ENCODE measurements around the gene DIAPH3.

DNA sequence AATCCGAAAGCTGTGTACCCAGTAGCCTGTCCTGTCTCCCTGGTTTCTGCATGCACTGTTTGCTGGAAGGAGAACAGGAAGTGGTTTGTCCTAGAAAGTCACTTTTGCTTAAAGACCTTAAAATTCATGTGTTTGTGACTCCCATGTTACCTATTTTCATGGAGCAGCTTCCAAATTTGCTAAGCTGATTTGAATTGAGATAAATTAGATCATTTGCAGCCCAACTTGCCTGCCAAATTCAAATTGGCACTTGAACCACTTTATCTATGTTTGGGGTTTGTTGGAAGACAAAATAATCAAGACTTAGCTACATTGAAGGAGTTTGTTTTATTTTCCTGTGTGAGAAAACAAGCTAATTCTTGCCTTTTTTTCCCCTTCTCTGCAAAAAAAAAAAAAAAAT is 532.5 kb downstream of the DIAPH3 start:
- TF ChIP-seq, protein P1, sequence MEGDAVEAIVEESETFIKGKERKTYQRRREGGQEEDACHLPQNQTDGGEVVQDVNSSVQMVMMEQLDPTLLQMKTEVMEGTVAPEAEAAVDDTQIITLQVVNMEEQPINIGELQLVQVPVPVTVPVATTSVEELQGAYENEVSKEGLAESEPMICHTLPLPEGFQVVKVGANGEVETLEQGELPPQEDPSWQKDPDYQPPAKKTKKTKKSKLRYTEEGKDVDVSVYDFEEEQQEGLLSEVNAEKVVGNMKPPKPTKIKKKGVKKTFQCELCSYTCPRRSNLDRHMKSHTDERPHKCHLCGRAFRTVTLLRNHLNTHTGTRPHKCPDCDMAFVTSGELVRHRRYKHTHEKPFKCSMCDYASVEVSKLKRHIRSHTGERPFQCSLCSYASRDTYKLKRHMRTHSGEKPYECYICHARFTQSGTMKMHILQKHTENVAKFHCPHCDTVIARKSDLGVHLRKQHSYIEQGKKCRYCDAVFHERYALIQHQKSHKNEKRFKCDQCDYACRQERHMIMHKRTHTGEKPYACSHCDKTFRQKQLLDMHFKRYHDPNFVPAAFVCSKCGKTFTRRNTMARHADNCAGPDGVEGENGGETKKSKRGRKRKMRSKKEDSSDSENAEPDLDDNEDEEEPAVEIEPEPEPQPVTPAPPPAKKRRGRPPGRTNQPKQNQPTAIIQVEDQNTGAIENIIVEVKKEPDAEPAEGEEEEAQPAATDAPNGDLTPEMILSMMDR (IDR thresholded peaks at IDR 0.05) = no peak
- TF ChIP-seq POLR2A (IDR thresholded peaks at IDR 0.05) = no peak
